ENCODE measurements around the gene SKP2. TPM values are rescaled to one million over a fixed set of nuclear protein-coding genes. Genes with fewer than 3 reads are reported as not detected.

The SKP2 gene
- 30.1 and 40.9 TPM in 2 replicates for total RNA-seq

GRCh38 chr5:36151434-36152323 lies at the start of gene SKP2, which contains the start of gene LMBRD2:
TSS of gene SKP2 (plus strand) at chr5:36152111. CDS start at chr5:36152263, 152 bp downstream.
TSS of gene LMBRD2 (minus strand) at chr5:36151887. CDS start at chr5:36143349, 8,538 bp downstream.

Other genes with a start within 250 kb of the SKP2 start
- not detected in 2 replicates for gene CAPSL, start 213.5 kb upstream of the SKP2 start, total RNA-seq
- gene UGT3A1, start 160.7 kb upstream of the SKP2 start, total RNA-seq = not detected in 2 replicates
- not detected in 2 replicates for gene UGT3A2, start 85.2 kb upstream of the SKP2 start, total RNA-seq
- 4.2 and 4.5 TPM in 2 replicates for gene LMBRD2, start 224 bp upstream of the SKP2 start, total RNA-seq
- gene NADK2, start 89.8 kb downstream of the SKP2 start, total RNA-seq = 11.5 and 12.5 TPM in 2 replicates
- not detected in 2 replicates for gene RANBP3L, start 149.8 kb downstream of the SKP2 start, total RNA-seq